GM12873 (cell line): ENCODE measurements around the gene ZFPM1.

Source experiments
- TF ChIP-seq, protein P1 (sequence below): IDR thresholded peaks from 2 replicates; pipeline ENCODE4 v1.5.1; 2012; ENCODE audit warnings: low read depth, mild to moderate bottlenecking, moderate library complexity, low read length, control low read depth; ENCODE audit not compliant: insufficient read depth; ENCODE audit errors: missing control alignments

ZFPM1 gene

DNA sequence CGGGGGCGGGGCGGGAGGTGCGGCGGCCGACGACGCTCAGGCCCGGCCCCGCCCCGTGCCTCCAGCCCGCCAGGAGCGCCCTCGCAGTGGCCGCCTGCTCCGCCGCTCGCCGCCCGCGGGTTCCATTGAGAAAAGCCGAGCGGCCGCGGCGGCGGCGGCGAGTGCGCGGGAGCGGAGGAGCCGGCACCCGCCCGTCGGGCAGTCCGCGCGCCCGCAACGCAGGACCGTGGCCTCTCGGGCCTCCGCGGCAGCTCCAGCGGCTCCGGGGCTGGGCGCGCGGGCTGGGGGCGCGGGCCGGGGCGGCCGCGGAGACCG is at the start of gene ZFPM1:
ZFPM1 (plus strand) TSS at position 64 of the 315 bp plus-strand sequence. CDS start 359 bp downstream, outside the sequence.
- TF ChIP-seq, protein P1, sequence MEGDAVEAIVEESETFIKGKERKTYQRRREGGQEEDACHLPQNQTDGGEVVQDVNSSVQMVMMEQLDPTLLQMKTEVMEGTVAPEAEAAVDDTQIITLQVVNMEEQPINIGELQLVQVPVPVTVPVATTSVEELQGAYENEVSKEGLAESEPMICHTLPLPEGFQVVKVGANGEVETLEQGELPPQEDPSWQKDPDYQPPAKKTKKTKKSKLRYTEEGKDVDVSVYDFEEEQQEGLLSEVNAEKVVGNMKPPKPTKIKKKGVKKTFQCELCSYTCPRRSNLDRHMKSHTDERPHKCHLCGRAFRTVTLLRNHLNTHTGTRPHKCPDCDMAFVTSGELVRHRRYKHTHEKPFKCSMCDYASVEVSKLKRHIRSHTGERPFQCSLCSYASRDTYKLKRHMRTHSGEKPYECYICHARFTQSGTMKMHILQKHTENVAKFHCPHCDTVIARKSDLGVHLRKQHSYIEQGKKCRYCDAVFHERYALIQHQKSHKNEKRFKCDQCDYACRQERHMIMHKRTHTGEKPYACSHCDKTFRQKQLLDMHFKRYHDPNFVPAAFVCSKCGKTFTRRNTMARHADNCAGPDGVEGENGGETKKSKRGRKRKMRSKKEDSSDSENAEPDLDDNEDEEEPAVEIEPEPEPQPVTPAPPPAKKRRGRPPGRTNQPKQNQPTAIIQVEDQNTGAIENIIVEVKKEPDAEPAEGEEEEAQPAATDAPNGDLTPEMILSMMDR, result no peak

DNA sequence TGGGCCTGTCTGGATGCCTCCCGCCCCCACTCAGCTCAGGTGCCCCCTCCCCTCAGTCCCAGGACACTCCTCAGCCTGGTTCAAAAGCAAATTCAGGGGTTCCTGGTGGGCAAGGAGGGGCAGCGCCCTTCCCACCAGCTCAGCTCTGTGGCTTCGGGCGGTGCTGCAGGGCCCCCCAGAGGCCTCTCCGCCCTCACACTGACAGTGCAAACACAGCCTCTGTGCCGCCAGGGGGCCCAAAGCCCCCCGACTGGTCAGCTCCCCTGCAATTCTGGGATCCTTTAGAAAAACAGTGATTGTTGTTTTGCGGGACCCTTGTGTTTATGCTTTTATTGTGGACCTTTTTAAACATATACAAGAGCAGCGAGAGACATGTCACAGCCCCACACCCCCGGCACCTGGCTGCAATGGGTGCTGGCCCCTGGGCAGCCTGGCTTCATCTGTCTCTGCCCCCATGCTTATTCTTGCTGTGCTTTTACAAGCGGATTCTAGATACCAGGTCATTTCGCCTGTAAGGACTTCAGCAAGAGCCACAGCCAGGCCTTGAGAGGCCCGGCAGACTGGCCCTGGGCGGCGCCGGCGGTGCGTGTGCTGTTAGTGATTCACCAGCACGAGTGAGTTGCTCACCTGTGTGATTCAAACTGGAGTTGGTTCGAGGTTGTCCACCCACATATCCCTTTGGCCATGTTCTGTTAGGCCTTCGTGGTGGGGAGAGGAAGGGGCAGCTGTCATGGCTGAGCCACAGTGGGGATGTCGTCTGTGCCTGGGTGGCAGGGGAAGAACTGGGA is 49.1 kb upstream of the ZFPM1 start:
- TF ChIP-seq, protein P1, result no peak

DNA sequence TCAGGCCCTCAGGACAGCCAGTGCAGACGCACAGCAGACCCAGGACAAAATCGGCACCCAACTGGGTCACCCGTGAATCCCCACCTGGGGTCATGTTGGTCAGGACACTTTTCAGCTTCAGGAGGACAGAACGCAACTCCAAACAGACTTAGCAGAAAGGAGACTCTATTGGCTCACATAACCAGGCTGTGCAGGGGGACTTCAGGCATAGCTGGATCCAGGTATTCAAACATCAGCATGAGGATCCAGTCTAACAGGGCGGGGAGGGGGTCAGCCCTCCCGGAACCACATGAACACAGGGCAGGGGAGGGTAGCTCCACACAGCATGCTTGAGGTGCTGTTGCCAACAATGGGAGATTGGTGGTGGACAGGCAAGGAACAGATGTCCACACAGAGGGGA is 48.3 kb upstream of the ZFPM1 start:
- TF ChIP-seq, protein P1, result no peak

DNA sequence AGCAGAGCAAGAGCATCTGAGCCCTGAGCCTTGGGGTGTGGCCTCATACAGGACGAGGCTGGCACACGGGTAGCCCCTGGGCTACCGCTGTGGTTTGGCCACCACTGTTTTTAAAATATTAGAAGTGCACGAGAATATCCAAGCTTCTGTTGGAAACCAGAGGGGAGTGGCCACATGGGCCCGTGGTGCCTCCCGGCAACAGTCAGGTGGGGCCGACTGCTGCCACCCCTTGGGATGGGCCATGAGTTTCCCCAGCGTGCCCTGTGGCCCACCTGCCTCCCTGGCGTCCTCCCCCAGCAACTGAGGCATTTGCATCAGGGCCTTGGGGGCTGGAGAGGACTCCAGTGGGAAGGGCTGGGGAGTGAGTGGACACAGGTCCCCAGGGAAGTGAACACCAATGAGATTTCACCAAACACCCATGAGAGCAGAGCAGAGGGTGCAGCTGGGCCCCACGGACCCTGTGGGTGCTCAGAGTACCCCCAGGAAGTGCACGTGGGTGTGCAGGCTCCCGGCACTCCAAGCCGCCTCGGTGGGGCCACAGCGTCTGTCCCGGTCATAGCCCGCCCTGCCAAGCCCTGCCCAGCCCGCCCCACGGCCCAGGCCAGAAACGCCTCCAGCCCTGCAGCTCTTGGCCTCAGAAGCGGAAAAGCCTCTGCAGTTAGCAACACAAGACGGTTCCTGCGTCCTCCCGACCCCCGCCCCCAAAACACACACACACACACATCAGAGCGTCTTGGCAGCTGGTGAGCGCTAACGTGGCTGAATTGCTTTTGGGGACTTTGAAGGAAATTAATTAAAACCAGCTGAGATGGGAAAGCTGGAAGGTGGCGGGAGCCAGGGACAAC is 47.6 kb upstream of the ZFPM1 start:
- TF ChIP-seq, protein P1, result no peak

DNA sequence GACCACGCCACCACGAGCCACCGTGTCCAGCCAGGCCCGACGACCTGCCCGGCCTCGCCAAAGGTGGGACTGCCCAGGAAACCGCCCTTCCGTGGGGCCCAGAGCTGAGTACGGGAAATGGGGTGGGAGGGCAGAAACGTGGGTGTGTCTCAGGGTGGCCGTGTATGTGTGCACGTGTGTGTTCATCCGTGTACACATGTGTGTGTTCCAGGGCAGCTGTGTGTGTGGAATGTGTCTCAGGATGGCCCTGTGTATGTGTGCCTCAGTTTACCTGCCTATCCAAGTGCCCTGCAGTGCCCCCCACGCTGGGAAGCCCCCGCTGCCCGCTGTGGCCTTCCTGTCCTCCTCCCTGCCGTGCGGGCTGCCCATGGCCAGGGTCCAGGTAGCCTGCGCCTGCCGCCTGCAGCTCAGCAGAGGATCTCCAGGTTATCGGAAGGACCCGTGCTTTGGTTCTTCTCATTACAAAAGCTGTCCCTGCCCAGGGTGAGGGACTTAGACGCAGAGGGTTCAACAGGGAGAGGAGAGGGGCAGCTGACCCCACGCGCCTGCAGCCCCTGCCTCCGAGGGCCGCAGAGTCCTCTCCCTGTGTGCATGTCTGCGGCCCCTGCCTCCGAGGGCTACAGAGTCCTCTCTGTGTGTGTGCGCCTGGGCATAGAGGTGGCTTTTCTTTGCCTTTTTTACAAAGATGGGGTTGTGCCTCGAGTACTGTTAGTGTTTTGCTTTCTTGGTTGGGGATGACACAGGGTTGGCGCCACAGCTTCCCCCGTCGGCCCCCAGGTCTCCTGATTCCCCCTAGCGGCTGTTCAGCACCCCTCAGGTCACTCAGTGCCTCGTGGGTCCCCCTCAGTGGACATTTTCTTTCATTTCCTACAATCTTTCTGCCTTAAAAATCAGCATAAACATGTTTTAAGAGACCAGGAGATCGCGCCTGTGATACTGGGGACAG is 46.7 kb upstream of the ZFPM1 start:
- TF ChIP-seq, protein P1, result no peak

DNA sequence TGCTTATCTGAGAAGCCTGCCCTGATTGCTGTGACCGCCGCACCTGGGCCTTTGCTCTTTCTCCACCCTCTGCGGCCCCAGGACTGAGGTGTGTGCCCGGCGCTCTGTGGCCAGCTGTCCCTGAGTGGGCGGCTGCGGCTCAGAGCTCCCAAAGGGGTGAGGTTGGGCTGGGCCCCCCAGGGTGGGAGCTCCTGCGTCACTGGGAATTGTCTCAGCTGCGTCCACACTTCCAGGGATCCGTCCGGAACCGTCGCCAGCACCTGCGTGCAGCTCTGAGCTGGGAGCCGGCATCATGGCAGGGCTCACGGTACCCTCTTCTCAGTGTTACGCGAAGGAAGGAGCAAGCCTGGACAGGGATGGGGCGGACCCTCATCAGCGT is 46.0 kb upstream of the ZFPM1 start:
- TF ChIP-seq, protein P1, result no peak

DNA sequence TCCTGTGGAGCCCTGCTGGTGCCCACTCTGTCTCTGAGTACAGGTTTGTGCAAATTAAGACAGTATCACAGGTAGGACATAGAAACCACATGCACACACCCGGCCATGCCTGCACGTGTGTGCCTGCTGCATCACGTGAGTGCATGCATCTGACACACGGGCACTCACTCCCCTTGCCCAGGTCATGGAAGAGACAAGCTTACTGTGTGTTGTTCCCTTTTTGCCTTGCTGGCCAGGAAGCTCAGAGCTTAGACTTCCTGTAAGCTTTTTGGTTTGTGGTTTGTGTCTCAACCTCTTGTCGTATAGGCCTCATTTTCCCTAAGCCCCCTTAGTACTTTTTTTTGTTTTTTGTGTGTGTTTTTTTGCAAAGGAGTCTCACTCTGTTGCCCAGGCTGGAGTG is 45.3 kb upstream of the ZFPM1 start:
- TF ChIP-seq, protein P1, result no peak
